ENCODE measurements around the gene MOGAT2. TPM values are rescaled to one million over a fixed set of nuclear protein-coding genes. Genes with fewer than 3 reads are reported as not detected.

The MOGAT2 gene
- total and polyA plus RNA-seq, 2 of the 13 experiments (the other 11 are each of a cell fraction or from before 2014, with no cell fraction given): 27.2 to 27.8 TPM

DNA sequence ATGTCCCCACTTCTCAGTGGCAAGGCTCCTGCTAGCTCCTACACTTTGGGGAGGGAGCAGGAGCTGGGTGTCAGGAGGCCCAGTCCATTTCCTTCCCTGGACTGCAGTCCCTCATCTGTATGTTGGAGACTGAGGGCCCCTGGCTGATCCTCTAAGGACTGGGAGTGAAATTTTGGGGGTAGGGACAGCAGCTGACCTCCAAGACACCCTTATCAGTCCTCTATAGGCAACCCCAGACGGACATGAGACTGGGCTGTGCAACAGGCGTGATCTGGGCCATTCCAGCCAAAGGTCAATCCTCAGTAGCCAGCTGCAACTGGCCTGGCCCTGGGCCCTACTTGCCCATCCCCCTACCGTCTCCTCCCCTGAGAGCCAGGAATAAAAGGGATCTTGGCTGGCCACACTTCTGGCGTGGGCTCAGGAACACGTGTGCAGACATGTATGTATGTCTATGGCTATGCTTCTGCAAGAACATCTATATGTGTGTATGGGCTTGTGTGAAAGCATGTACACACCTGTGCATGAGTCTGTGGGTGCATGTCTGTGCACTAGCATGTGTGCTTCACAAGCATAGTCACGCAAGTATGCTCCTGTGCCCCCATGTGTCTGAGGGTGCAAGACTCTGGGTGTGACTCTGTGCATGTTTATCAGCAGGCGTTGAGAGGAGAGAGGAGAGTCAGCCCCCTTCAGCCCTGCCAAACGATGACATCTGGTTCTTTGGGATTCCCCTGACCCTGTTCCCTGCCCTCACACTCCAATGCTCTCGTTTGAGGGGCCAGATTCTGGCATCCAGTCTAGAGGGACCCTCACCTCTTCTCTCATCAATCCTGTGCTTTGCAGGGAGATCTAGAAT lies 26.3 kb downstream of the MOGAT2 start (continued):
- TF ChIP-seq, protein P1, sequence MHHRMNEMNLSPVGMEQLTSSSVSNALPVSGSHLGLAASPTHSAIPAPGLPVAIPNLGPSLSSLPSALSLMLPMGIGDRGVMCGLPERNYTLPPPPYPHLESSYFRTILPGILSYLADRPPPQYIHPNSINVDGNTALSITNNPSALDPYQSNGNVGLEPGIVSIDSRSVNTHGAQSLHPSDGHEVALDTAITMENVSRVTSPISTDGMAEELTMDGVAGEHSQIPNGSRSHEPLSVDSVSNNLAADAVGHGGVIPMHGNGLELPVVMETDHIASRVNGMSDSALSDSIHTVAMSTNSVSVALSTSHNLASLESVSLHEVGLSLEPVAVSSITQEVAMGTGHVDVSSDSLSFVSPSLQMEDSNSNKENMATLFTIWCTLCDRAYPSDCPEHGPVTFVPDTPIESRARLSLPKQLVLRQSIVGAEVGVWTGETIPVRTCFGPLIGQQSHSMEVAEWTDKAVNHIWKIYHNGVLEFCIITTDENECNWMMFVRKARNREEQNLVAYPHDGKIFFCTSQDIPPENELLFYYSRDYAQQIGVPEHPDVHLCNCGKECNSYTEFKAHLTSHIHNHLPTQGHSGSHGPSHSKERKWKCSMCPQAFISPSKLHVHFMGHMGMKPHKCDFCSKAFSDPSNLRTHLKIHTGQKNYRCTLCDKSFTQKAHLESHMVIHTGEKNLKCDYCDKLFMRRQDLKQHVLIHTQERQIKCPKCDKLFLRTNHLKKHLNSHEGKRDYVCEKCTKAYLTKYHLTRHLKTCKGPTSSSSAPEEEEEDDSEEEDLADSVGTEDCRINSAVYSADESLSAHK (CRISPR knock-in tag; IDR thresholded peaks at IDR 0.05; ENCODE audit: borderline replicate concordance): no peak
- TF ChIP-seq, protein P2, sequence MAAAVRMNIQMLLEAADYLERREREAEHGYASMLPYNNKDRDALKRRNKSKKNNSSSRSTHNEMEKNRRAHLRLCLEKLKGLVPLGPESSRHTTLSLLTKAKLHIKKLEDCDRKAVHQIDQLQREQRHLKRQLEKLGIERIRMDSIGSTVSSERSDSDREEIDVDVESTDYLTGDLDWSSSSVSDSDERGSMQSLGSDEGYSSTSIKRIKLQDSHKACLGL (CRISPR knock-in tag; IDR thresholded peaks at IDR 0.05): no peak
- TF ChIP-seq, protein P3, sequence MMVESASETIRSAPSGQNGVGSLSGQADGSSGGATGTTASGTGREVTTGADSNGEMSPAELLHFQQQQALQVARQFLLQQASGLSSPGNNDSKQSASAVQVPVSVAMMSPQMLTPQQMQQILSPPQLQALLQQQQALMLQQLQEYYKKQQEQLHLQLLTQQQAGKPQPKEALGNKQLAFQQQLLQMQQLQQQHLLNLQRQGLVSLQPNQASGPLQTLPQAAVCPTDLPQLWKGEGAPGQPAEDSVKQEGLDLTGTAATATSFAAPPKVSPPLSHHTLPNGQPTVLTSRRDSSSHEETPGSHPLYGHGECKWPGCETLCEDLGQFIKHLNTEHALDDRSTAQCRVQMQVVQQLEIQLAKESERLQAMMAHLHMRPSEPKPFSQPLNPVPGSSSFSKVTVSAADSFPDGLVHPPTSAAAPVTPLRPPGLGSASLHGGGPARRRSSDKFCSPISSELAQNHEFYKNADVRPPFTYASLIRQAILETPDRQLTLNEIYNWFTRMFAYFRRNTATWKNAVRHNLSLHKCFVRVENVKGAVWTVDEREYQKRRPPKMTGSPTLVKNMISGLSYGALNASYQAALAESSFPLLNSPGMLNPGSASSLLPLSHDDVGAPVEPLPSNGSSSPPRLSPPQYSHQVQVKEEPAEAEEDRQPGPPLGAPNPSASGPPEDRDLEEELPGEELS (CRISPR knock-in tag; IDR thresholded peaks at IDR 0.05): 0 out of 2 replicates have a peak, but pooled peaks have one; percentile 18
- TF ChIP-seq, protein P4, sequence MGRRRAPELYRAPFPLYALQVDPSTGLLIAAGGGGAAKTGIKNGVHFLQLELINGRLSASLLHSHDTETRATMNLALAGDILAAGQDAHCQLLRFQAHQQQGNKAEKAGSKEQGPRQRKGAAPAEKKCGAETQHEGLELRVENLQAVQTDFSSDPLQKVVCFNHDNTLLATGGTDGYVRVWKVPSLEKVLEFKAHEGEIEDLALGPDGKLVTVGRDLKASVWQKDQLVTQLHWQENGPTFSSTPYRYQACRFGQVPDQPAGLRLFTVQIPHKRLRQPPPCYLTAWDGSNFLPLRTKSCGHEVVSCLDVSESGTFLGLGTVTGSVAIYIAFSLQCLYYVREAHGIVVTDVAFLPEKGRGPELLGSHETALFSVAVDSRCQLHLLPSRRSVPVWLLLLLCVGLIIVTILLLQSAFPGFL (CRISPR knock-in tag; IDR thresholded peaks at IDR 0.05): no peak
- TF ChIP-seq, protein P5, sequence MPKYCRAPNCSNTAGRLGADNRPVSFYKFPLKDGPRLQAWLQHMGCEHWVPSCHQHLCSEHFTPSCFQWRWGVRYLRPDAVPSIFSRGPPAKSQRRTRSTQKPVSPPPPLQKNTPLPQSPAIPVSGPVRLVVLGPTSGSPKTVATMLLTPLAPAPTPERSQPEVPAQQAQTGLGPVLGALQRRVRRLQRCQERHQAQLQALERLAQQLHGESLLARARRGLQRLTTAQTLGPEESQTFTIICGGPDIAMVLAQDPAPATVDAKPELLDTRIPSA (CRISPR knock-in tag; IDR thresholded peaks at IDR 0.05; ENCODE audit: borderline replicate concordance): no peak
- TF ChIP-seq ZNF569 (CRISPR knock-in tag; IDR thresholded peaks at IDR 0.05; ENCODE audit: borderline replicate concordance): no peak
- TF ChIP-seq ZNF724P (CRISPR knock-in tag; IDR thresholded peaks at IDR 0.05; ENCODE audit: borderline replicate concordance): no peak
- no peak for TF ChIP-seq ZKSCAN1 (IDR thresholded peaks at IDR 0.05; ENCODE audit: low read length)
- no peak for TF ChIP-seq ZNF225 (CRISPR knock-in tag; IDR thresholded peaks at IDR 0.05)
- TF ChIP-seq, protein P6, sequence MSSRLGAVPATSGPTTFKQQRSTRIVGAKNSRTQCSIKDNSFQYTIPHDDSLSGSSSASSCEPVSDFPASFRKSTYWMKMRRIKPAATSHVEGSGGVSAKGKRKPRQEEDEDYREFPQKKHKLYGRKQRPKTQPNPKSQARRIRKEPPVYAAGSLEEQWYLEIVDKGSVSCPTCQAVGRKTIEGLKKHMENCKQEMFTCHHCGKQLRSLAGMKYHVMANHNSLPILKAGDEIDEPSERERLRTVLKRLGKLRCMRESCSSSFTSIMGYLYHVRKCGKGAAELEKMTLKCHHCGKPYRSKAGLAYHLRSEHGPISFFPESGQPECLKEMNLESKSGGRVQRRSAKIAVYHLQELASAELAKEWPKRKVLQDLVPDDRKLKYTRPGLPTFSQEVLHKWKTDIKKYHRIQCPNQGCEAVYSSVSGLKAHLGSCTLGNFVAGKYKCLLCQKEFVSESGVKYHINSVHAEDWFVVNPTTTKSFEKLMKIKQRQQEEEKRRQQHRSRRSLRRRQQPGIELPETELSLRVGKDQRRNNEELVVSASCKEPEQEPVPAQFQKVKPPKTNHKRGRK (CRISPR knock-in tag; IDR thresholded peaks at IDR 0.05): no peak
- no peak for TF ChIP-seq HNRNPLL (IDR thresholded peaks at IDR 0.05; ENCODE audit: low read depth, low read length, poor library complexity, severe bottlenecking)
- 0 out of 2 replicates have a peak, but pooled peaks have one; percentile 54 for TF ChIP-seq ZSCAN21 (CRISPR knock-in tag; IDR thresholded peaks at IDR 0.05; ENCODE audit: borderline replicate concordance)
- TF ChIP-seq GTF3A (CRISPR knock-in tag; conservative IDR thresholded peaks at IDR 0.05): no peak
- no peak for TF ChIP-seq PAX8 (CRISPR knock-in tag; IDR thresholded peaks at IDR 0.05; ENCODE audit: borderline replicate concordance)
- TF ChIP-seq PCBP1 (IDR thresholded peaks at IDR 0.05; ENCODE audit: borderline replicate concordance, low read depth, low read length): no peak
- TF ChIP-seq, protein P7, sequence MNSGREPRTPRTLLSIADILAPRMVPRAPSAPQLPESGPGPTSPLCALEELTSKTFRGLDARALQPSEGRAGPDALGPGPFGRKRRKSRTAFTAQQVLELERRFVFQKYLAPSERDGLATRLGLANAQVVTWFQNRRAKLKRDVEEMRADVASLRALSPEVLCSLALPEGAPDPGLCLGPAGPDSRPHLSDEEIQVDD (CRISPR knock-in tag; IDR thresholded peaks at IDR 0.05; ENCODE audit: borderline replicate concordance): no peak
- TF ChIP-seq ZC3H13 (CRISPR knock-in tag; IDR thresholded peaks at IDR 0.05): no peak
- no peak for TF ChIP-seq RBM22 (optimal IDR thresholded peaks at IDR 0.05; ENCODE audit: low read length)
